H1 (cell line): ENCODE measurements around the gene GLRX. TPM values are rescaled to one million over a fixed set of nuclear protein-coding genes. Genes with fewer than 3 reads are reported as not detected.

Source experiments
- CBX5 ChIP-seq: fragments of 300-800, 300-1000 bp; sonication (generic); IDR thresholded peaks from 2 replicates; pipeline ENCODE4 v1.7.1; 2016; ENCODE audit warnings: antibody characterized with exemption, low read length, low read depth
- EZH2 ChIP-seq: fragments of 200-600 bp; sonication (generic); IDR thresholded peaks from 2 replicates; pipeline ENCODE4 v1.7.1; 2012; ENCODE audit warnings: low read depth, mild to moderate bottlenecking, moderate library complexity, low read length, inconsistent platforms; ENCODE audit not compliant: severe bottlenecking
- RBBP5 ChIP-seq: IDR thresholded peaks from 2 replicates; pipeline ENCODE4 v1.7.1; 2012; ENCODE audit warnings: low read depth, mild to moderate bottlenecking, inconsistent platforms, low read length, moderate library complexity, borderline replicate concordance
- ZNF274 ChIP-seq: IDR thresholded peaks from 2 replicates; pipeline ENCODE4 v1.7.0; 2012; ENCODE audit warnings: low read length, borderline replicate concordance; ENCODE audit errors: extremely low read depth
- polyA plus RNA-seq, 7 experiments: library from polyadenylated mRNA; depleted of rRNA in 3 of 7; stranded (reverse) in 5 of 7; unstranded in 2 of 7; fragments of >200 nt in 5 of 7; fragments of 200-250 nt in 2 of 7; gene quantifications; 1 replicate in 5 of 7; 2 replicates in 1 of 7; 4 replicates in 1 of 7; pipeline versions ENCODE4 v1.2.1 to v1.2.3, GENCODE V29; 2011 to 2013; ENCODE audit warnings: missing spikeins in 2 of 7, mixed read lengths in 2 of 7
- total RNA-seq: library from RNA; stranded (reverse); fragmentation: NEBNext Ultra II Directional; extraction: Animal tissue kit (Norgen Biotek cat#: 25700); gene quantifications from 2 replicates; pipeline ENCODE4 v1.2.1, GENCODE V29; 2021

GLRX gene
- total and polyA plus RNA-seq, 2 of the 8 experiments (the other 6 are each of a cell fraction or from before 2014, with no cell fraction given), result 22.9 to 31.2 TPM

DNA sequence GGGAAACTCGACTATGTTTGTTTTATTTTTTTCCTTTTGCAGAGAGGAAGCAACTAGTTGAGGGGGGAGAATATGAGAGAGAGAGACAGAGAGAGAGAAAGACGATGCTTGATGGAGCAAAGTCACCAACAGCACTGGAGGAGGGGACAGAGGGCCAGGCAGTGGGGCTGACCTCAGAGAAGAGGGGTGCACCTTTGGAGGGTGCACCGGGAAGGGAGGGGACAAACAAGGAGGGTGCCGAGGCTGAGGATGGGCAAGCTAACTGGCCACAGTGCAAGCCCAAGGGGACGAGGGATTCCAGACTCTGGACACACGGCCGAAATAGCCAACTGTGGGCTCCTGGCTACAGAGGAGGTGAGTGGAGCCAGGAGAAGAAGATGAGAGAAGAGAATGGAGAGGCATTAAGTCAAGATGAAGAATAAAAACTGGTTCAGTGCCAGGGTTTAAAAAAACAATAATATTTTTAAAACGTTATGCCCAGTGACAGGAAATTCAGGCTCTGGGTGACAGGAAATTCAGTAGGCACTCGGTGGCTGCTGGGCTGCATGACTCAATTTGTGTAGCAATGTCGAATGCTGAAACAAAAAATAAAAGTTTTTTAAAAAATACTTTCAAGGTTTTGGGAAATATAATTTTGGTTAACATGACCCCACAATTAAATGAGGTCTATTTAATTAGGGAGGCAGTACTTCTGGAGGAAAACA lies 13.3 kb upstream of the GLRX start (continued):
- no peak for TF ChIP-seq RBBP5
- TF ChIP-seq CBX5, result no peak
- TF ChIP-seq ZNF274, result no peak
- no peak for TF ChIP-seq EZH2
